OCI-LY3 (cell line): ENCODE data around the gene STARD3NL.

ENCODE experiments used
- CTCF ChIP-seq: fragments of 200-600, 300-600 bp; sonication (generic); IDR thresholded peaks from 2 replicates; pipeline ENCODE4 v1.5.1; 2014; ENCODE audit warnings: antibody characterized with exemption, low read length, low read depth
- EZH2phosphoT487 ChIP-seq: fragments of 200-600 bp; shearing (Covaris generic); IDR thresholded peaks from 2 replicates; pipeline ENCODE4 v1.6.1; 2018; ENCODE audit warnings: antibody characterized with exemption, mixed run types, low read depth

- TF ChIP-seq EZH2phosphoT487 (no peak), CTCF (no peak)
Observed at GRCh38 chr7:38151556-38151955, 26.5 kb upstream of the STARD3NL start.
